GM18526 (cell line): ENCODE data around the gene FAM133A.

ENCODE experiments used
- POLR2A ChIP-seq: IDR thresholded peaks from 3 replicates; pipeline ENCODE4 v1.6.1; 2011; ENCODE audit not compliant: insufficient read length; ENCODE audit errors: extremely low read depth

Gene FAM133A

GRCh38 chrX:93673869-93674271, at the start of gene FAM133A:
Gene FAM133A, plus strand, starts transcription at chrX:93674206. Its CDS starts 35,214 bp downstream, at chrX:93709420.
- TF ChIP-seq POLR2A, result no peak

GRCh38 chrX:93637591-93637990, 36.4 kb upstream of the FAM133A start:
- TF ChIP-seq POLR2A, result no peak

- TF ChIP-seq POLR2A, result no peak
Measured at GRCh38 chrX:93649381-93649780, 24.6 kb upstream of the FAM133A start.

GRCh38 chrX:93660575-93660974, 13.4 kb upstream of the FAM133A start:
- TF ChIP-seq POLR2A, result no peak

- no peak for TF ChIP-seq POLR2A
Measured at GRCh38 chrX:93673056-93673868, 744 bp upstream of the FAM133A start, which contains the start of gene NAP1L3. Gene NAP1L3, minus strand, starts transcription at chrX:93673578. Its CDS starts 274 bp downstream, at chrX:93673304.

GRCh38 chrX:93695981-93696380, 22.0 kb downstream of the FAM133A start:
- TF ChIP-seq POLR2A, result no peak

- no peak for TF ChIP-seq POLR2A
Measured at GRCh38 chrX:93703701-93704100, 29.7 kb downstream of the FAM133A start.

GRCh38 chrX:93711076-93711475, 37.1 kb downstream of the FAM133A start:
- no peak for TF ChIP-seq POLR2A

- TF ChIP-seq POLR2A, result no peak
Measured at GRCh38 chrX:93741811-93742210, 67.8 kb downstream of the FAM133A start.

GRCh38 chrX:93760163-93760562, 86.2 kb downstream of the FAM133A start:
- TF ChIP-seq POLR2A, result no peak
